A549 treated with CORT108297 at 1 μM for 4 hours (cell line): ENCODE results near the gene LRRC39. TPM values are rescaled to one million over a fixed set of nuclear protein-coding genes. Genes with fewer than 3 reads are reported as not detected.

Experiments
- total RNA-seq: library from RNA; stranded (reverse); fragments of 200-300 nt; extraction: Qiagen RNA extraction; gene quantifications from 5 replicates; pipeline ENCODE4 v1.2.3, GENCODE V29; 2022

The LRRC39 gene
- 0.07 to 0.15 TPM (median 0.11 TPM) in 4 of 5 replicates, not detected in the other for total RNA-seq

GRCh38 chr1:100178091-100178490 is at the start of gene LRRC39:
LRRC39 (minus strand) TSS chr1:100178256; CDS start chr1:100168516, 9,740 bp downstream.

GRCh38 chr1:100132566-100133477 is 45.2 kb downstream of the LRRC39 start, which contains the start of the genes SASS6 and TRMT13:
SASS6 (minus strand) TSS chr1:100132930; CDS start chr1:100132814, 116 bp downstream.
TRMT13 (plus strand) TSS chr1:100133163; CDS start chr1:100133169, 6 bp downstream.

Other genes with a start within 250 kb of the LRRC39 start
- gene SLC35A3, start 208.3 kb downstream of the LRRC39 start, total RNA-seq, result 8.2 to 11.0 TPM (median 9.3 TPM) in 5 replicates
- gene SASS6, start 45.3 kb downstream of the LRRC39 start, total RNA-seq, result 3.5 to 4.9 TPM (median 4.5 TPM) in 5 replicates
- gene TRMT13, start 45.1 kb downstream of the LRRC39 start, total RNA-seq, result 5.9 to 8.7 TPM (median 6.9 TPM) in 5 replicates
- 3.2 to 4.7 TPM (median 4.1 TPM) in 5 replicates for gene DBT, start 71.6 kb upstream of the LRRC39 start, total RNA-seq
- 21.4 to 24.7 TPM (median 22.7 TPM) in 5 replicates for gene RTCA, start 88.0 kb upstream of the LRRC39 start, total RNA-seq
- gene CDC14A, start 174.2 kb upstream of the LRRC39 start, total RNA-seq, result 2.3 to 2.8 TPM (median 2.5 TPM) in 5 replicates